ENCODE results near the gene TMEM258. TPM values are rescaled to one million over a fixed set of nuclear protein-coding genes. Genes with fewer than 3 reads are reported as not detected.
A peak's percentile ranks its signal among the peaks of the same experiment; 100 is the strongest.

TMEM258 gene
- total and polyA plus RNA-seq, 4 donors: 73.2 to 213 (median 136) TPM

DNA sequence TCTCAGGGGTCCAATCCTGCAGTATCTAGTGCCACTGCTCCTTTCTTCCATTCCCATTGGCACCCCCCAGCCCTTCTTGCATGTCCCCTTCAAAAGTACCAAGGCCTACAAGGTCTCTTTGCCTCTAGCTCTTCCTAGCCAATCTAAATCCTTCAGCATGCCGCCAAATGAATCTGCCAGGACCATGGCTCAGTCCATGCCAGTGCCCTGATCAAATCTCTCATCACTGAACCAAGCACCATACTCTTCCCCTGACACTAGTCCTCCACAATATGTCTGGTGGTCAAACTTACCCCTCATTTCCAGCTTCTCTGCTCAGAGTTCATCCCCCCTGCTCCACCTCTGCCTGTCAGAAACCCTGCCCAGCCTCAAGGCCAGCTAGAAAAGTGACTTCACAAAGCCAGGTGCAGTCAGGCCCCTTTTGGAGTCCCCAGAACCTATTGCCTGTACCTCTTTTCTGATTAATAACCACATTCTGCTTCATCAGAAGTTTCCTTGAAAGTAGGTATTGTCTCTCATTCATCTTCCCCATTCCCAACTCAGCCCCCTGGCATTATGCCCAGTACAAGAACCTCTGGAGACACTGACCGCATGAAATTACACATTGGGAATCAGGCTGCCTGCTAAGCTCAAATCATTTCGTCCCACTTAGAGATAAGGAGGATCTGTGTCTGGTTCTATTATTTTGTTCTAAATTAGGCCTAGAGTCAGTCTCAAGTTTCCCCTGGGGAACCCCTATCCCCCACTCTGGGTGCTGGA lies 11.7 kb upstream of the TMEM258 start:
- H3K36me3 ChIP-seq (ENCODE audit: control insufficient read depth in 1 of 2, insufficient read depth in 2 of 2, low read length in 1 of 2): peaks cover 0 to 6% of the 10 kb centered on the region in 2 donors

DNA sequence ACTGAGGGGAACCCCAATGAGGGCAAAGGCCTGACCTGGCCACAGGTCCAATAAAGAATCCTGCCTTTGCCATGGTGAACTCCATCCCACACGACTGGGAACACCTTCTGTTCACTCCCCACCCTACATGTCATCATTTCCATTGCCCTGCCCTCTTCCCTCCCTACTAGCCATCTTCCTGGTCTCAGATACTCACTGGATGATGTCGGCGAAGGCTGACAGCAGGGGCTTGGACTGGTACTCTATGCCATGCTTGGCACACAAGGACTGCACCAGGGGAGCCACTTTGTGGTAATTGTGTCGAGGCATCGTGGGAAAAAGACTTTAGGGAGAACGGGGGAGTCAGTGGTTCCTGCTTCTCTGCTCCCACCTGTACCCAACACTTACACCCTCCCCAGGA lies 10.2 kb upstream of the TMEM258 start:
- Histone ChIP-seq H3K4me1 (ENCODE audit: control insufficient read depth in 1 of 2, insufficient read depth in 2 of 2, low read length in 2 of 2) (no peaks in the 10 kb centered on the region), H3K27me3 (ENCODE audit: control insufficient read depth in 1 of 2, insufficient read depth in 2 of 2, low read length in 1 of 2) (no peaks in the 10 kb centered on the region), H3K4me3 (ENCODE audit: low read length in 2 of 2) (no peak overlapping the region), H3K27ac (ENCODE audit: low read depth in 1 of 2, low read length in 2 of 2) (no peak overlapping the region), H3K36me3 (ENCODE audit: control insufficient read depth in 1 of 2, insufficient read depth in 2 of 2, low read length in 1 of 2) (peaks cover 0 to 6% of the 10 kb centered on the region in 2 donors), H3K9me3 (ENCODE audit: control insufficient read depth, low read length) (no peaks in the 10 kb centered on the region)
- peak in 1 of 2 donors; percentile 7 for DNase-seq
- intact Hi-C loops (cut with DNase I): no loop called here
- 86 to 89% methylated on average over 6 of the region's 6 CpGs for WGBS, 2 donors
- no peak for ATAC-seq (ENCODE audit: low FRiP score)

More for the DNA sequence above, 11.7 kb upstream of the TMEM258 start:
- H3K27me3 ChIP-seq (ENCODE audit: control insufficient read depth in 1 of 2, insufficient read depth in 2 of 2, low read length in 1 of 2): no peaks in the 10 kb centered on the region
- no peak for ATAC-seq (ENCODE audit: low FRiP score)
- intact Hi-C loops (cut with DNase I): no loop called here
- H3K4me3 ChIP-seq (ENCODE audit: low read length in 2 of 2): no peak overlapping the region
- 58 to 70% methylated on average over 3 of the region's 3 CpGs for WGBS, 2 donors
- H3K9me3 ChIP-seq (ENCODE audit: control insufficient read depth, low read length): no peaks in the 10 kb centered on the region
- H3K27ac ChIP-seq (ENCODE audit: low read depth in 1 of 2, low read length in 2 of 2): no peak overlapping the region
- DNase-seq: peak in 1 of 2 donors; percentile 32
- H3K4me1 ChIP-seq (ENCODE audit: control insufficient read depth in 1 of 2, insufficient read depth in 2 of 2, low read length in 2 of 2): no peaks in the 10 kb centered on the region

GRCh38 chr11:61800331-61801281 lies 8.2 kb upstream of the TMEM258 start:
- Histone ChIP-seq H3K27me3 (ENCODE audit: control insufficient read depth in 1 of 2, insufficient read depth in 2 of 2, low read length in 1 of 2) (no peaks in the 10 kb centered on the region), H3K36me3 (ENCODE audit: control insufficient read depth in 1 of 2, insufficient read depth in 2 of 2, low read length in 1 of 2) (peaks cover 0 to 4% of the 10 kb centered on the region in 2 donors), H3K4me1 (ENCODE audit: control insufficient read depth in 1 of 2, insufficient read depth in 2 of 2, low read length in 2 of 2) (no peaks in the 10 kb centered on the region), H3K9me3 (ENCODE audit: control insufficient read depth, low read length) (no peaks in the 10 kb centered on the region), H3K4me3 (ENCODE audit: low read length in 2 of 2) (no peak overlapping the region), H3K27ac (ENCODE audit: low read depth in 1 of 2, low read length in 2 of 2) (no peak overlapping the region)
- intact Hi-C loops (cut with DNase I): no loop called here
- ATAC-seq (ENCODE audit: low FRiP score) (no peak), DNase-seq (no peak)
- WGBS, 2 donors: 83 to 84% methylated on average over 3 of the region's 3 CpGs

- ATAC-seq (ENCODE audit: low FRiP score): no peak
- Histone ChIP-seq H3K27me3 (ENCODE audit: control insufficient read depth in 1 of 2, insufficient read depth in 2 of 2, low read length in 1 of 2) (no peaks in the 10 kb centered on the region), H3K4me3 (ENCODE audit: low read length in 2 of 2) (no peak overlapping the region), H3K4me1 (ENCODE audit: control insufficient read depth in 1 of 2, insufficient read depth in 2 of 2, low read length in 2 of 2) (no peaks in the 10 kb centered on the region), H3K9me3 (ENCODE audit: control insufficient read depth, low read length) (no peaks in the 10 kb centered on the region), H3K36me3 (ENCODE audit: control insufficient read depth in 1 of 2, insufficient read depth in 2 of 2, low read length in 1 of 2) (peaks cover 0 to 1% of the 10 kb centered on the region in 2 donors), H3K27ac (ENCODE audit: low read depth in 1 of 2, low read length in 2 of 2) (no peak overlapping the region)
- intact Hi-C loops (cut with DNase I): loop anchor here (5.0 to 10.0 kb wide), 8 partner anchors 73 to 515 kb away; partner anchors contain the start of gene INCENP (in 1 of the 2)
- DNase-seq: peak in 1 of 2 donors; percentile 13
- 96 to 98% methylated on average over 2 of the region's 2 CpGs for WGBS, 2 donors
Observed at GRCh38 chr11:61799665-61800284, 7.4 kb upstream of the TMEM258 start.

- Histone ChIP-seq H3K4me3 (ENCODE audit: low read length in 2 of 2) (no peak overlapping the region), H3K4me1 (ENCODE audit: control insufficient read depth in 1 of 2, insufficient read depth in 2 of 2, low read length in 2 of 2) (no peaks in the 10 kb centered on the region), H3K27ac (ENCODE audit: low read depth in 1 of 2, low read length in 2 of 2) (no peak overlapping the region), H3K9me3 (ENCODE audit: control insufficient read depth, low read length) (no peaks in the 10 kb centered on the region), H3K36me3 (ENCODE audit: control insufficient read depth in 1 of 2, insufficient read depth in 2 of 2, low read length in 1 of 2) (no peaks in the 10 kb centered on the region), H3K27me3 (ENCODE audit: control insufficient read depth in 1 of 2, insufficient read depth in 2 of 2, low read length in 1 of 2) (no peaks in the 10 kb centered on the region)
- 6 to 9% methylated on average over 3 of the region's 3 CpGs for WGBS, 2 donors
- peak; percentile 83 to 86 for DNase-seq
- intact Hi-C loops (cut with DNase I): loop anchor here (2.0 to 10.0 kb wide), 9 partner anchors 75 to 517 kb away; partner anchors contain the start of gene INCENP (in 1 of the 2)
- peak; percentile 73 for ATAC-seq (ENCODE audit: low FRiP score)
Observed at GRCh38 chr11:61797263-61797944, 5.0 kb upstream of the TMEM258 start.

- 91% methylated on average over 18 of the region's 18 CpGs for WGBS, 2 donors
- intact Hi-C loops (cut with DNase I): loop anchor here (2.0 to 10.0 kb wide), 9 partner anchors 76 to 519 kb away; partner anchors contain the start of gene INCENP (in 1 of the 2)
- Histone ChIP-seq H3K4me3 (ENCODE audit: low read length in 2 of 2) (no peak overlapping the region), H3K27me3 (ENCODE audit: control insufficient read depth in 1 of 2, insufficient read depth in 2 of 2, low read length in 1 of 2) (no peaks in the 10 kb centered on the region), H3K9me3 (ENCODE audit: control insufficient read depth, low read length) (no peaks in the 10 kb centered on the region), H3K4me1 (ENCODE audit: control insufficient read depth in 1 of 2, insufficient read depth in 2 of 2, low read length in 2 of 2) (no peaks in the 10 kb centered on the region), H3K36me3 (ENCODE audit: control insufficient read depth in 1 of 2, insufficient read depth in 2 of 2, low read length in 1 of 2) (no peaks in the 10 kb centered on the region), H3K27ac (ENCODE audit: low read depth in 1 of 2, low read length in 2 of 2) (no peak overlapping the region)
- ATAC-seq (ENCODE audit: low FRiP score) (no peak), DNase-seq (peak; percentile 33 to 69)
Observed at GRCh38 chr11:61795876-61796526, 3.6 kb upstream of the TMEM258 start.

DNA sequence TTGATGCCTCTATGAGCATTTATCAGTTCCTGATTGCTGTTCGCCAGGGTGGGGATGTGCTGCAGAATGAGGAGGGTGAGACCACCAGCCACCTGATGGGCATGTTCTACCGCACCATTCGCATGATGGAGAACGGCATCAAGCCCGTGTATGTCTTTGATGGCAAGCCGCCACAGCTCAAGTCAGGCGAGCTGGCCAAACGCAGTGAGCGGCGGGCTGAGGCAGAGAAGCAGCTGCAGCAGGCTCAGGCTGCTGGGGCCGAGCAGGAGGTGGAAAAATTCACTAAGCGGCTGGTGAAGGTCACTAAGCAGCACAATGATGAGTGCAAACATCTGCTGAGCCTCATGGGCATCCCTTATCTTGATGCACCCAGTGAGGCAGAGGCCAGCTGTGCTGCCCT lies 3.1 kb upstream of the TMEM258 start:
- 86 to 89% methylated on average over 12 of the region's 12 CpGs for WGBS, 2 donors
- ATAC-seq (ENCODE audit: low FRiP score) (no peak), DNase-seq (peak in 1 of 2 donors; percentile 45)
- Histone ChIP-seq H3K4me1 (ENCODE audit: control insufficient read depth in 1 of 2, insufficient read depth in 2 of 2, low read length in 2 of 2) (no peaks in the 10 kb centered on the region), H3K36me3 (ENCODE audit: control insufficient read depth in 1 of 2, insufficient read depth in 2 of 2, low read length in 1 of 2) (no peaks in the 10 kb centered on the region), H3K9me3 (ENCODE audit: control insufficient read depth, low read length) (no peaks in the 10 kb centered on the region), H3K4me3 (ENCODE audit: low read length in 2 of 2) (no peak overlapping the region), H3K27ac (ENCODE audit: low read depth in 1 of 2, low read length in 2 of 2) (no peak overlapping the region), H3K27me3 (ENCODE audit: control insufficient read depth in 1 of 2, insufficient read depth in 2 of 2, low read length in 1 of 2) (no peaks in the 10 kb centered on the region)
- intact Hi-C loops (cut with DNase I): loop anchor here (5.0 to 10.0 kb wide), 8 partner anchors 77 to 519 kb away; partner anchors contain the start of gene INCENP (in 1 of the 2)
